Mammary epithelial cell (primary cell): ENCODE results near the gene SLC12A8.

Experiments
- EZH2 ChIP-seq: IDR thresholded peaks from 2 replicates; pipeline ENCODE4 v1.6.1; 2012; ENCODE audit warnings: low read length, inconsistent platforms, borderline replicate concordance
- TF ChIP-seq, protein P1 (sequence below), 2 donors: IDR thresholded peaks in 1 of 2; conservative IDR thresholded peaks in 1 of 2; 2 replicates each; pipeline ENCODE4 v1.5.1; 2011 to 2012; ENCODE audit warnings: inconsistent platforms in 2 of 2, low read length in 2 of 2, mild to moderate bottlenecking in 2 of 2, control low read depth in 1 of 2, low read depth in 1 of 2; ENCODE audit not compliant: insufficient read depth in 1 of 2; ENCODE audit errors: extremely low read depth in 1 of 2

DNA sequence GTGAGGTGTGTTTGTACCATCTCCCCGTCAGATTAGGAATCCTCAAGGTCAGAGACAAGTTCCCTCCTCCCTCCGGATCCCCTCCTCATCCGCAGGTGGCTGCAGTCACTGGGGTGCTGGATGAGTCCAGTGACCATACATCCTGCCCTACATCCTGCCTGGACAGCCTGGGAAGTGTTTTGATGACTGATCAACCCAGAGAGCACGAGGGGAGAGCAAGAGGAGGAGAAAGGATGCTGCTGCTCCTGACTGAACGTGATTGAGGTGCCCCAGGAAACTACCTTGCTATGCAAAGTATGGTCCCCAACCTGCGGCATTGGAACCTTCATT, 65.1 kb downstream of the SLC12A8 start:
- TF ChIP-seq, protein P1, sequence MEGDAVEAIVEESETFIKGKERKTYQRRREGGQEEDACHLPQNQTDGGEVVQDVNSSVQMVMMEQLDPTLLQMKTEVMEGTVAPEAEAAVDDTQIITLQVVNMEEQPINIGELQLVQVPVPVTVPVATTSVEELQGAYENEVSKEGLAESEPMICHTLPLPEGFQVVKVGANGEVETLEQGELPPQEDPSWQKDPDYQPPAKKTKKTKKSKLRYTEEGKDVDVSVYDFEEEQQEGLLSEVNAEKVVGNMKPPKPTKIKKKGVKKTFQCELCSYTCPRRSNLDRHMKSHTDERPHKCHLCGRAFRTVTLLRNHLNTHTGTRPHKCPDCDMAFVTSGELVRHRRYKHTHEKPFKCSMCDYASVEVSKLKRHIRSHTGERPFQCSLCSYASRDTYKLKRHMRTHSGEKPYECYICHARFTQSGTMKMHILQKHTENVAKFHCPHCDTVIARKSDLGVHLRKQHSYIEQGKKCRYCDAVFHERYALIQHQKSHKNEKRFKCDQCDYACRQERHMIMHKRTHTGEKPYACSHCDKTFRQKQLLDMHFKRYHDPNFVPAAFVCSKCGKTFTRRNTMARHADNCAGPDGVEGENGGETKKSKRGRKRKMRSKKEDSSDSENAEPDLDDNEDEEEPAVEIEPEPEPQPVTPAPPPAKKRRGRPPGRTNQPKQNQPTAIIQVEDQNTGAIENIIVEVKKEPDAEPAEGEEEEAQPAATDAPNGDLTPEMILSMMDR (conservative IDR thresholded peaks at IDR 0.05 in 1 of 2, IDR thresholded peaks at IDR 0.05 in 1 of 2; ENCODE audit: extremely low read depth in 1 of 2, insufficient read depth in 1 of 2, low read depth in 1 of 2, low read length in 2 of 2), result no peak
- TF ChIP-seq EZH2, result no peak
